Measurements from ENCODE around the gene EMSY.
A peak's percentile ranks its signal among the peaks of the same experiment; 100 is the strongest.

The EMSY gene

GRCh38 chr11:76443268-76443980 is 1.4 kb upstream of the EMSY start:
- no peak for TF ChIP-seq CTCF (IDR thresholded peaks at IDR 0.05; ENCODE audit: low read length, missing control alignments)
- H3K4me3 ChIP-seq (replicated peaks; ENCODE audit: low read depth, low read length): peak overlapping the region; percentile 97
- peak; percentile 14 for DNase-seq (ENCODE audit: low read depth)

- no peak for TF ChIP-seq CTCF (IDR thresholded peaks at IDR 0.05; ENCODE audit: low read length, missing control alignments)
- DNase-seq (ENCODE audit: low read depth): no peak
- H3K4me3 ChIP-seq (replicated peaks; ENCODE audit: low read depth, low read length): peak overlapping the region; percentile 97
These were observed 794 bp upstream of the EMSY start for GRCh38 chr11:76444065-76444383.

GRCh38 chr11:76445121-76446084 is 585 bp downstream of the EMSY start:
- peak; percentile 84 for DNase-seq (ENCODE audit: low read depth)
- H3K4me3 ChIP-seq (replicated peaks; ENCODE audit: low read depth, low read length): peak overlapping the region; percentile 97
- TF ChIP-seq CTCF (IDR thresholded peaks at IDR 0.05; ENCODE audit: low read length, missing control alignments): no peak

- TF ChIP-seq CTCF (IDR thresholded peaks at IDR 0.05; ENCODE audit: low read length, missing control alignments): no peak
These were observed 3.7 kb downstream of the EMSY start for GRCh38 chr11:76448506-76448905.

GRCh38 chr11:76453248-76453647 is 8.4 kb downstream of the EMSY start:
- DNase-seq (ENCODE audit: low read depth): no peak
- TF ChIP-seq CTCF (IDR thresholded peaks at IDR 0.05; ENCODE audit: low read length, missing control alignments): no peak
- no peak overlapping the region for H3K4me3 ChIP-seq (replicated peaks; ENCODE audit: low read depth, low read length)

More at GRCh38 chr11:76448506-76448905, 3.7 kb downstream of the EMSY start:
- no peak overlapping the region for H3K4me3 ChIP-seq (replicated peaks; ENCODE audit: low read depth, low read length)
- no peak for DNase-seq (ENCODE audit: low read depth)

GRCh38 chr11:76455331-76455730 is 10.5 kb downstream of the EMSY start:
- no peak overlapping the region for H3K4me3 ChIP-seq (replicated peaks; ENCODE audit: low read depth, low read length)
- no peak for TF ChIP-seq CTCF (IDR thresholded peaks at IDR 0.05; ENCODE audit: low read length, missing control alignments)
- peak; percentile 15 for DNase-seq (ENCODE audit: low read depth)

Data from fibroblast of pulmonary artery (primary cell).